Limb (tissue), 2 donors: ENCODE data around the gene UQCRH.
"Not testable (repeated sequence)": the region's sequence is repeated elsewhere in the genome, so short reads cannot be mapped to it uniquely, and the experiment has no call there.

Source experiments
- DNase-seq, 2 donors: peaks; one replicate each; pipeline ENCODE4 v3.0.0-alpha.2; 2016; ENCODE audit errors: extremely low spot score in 2 of 2

Gene UQCRH

GRCh38 chr1:46333300-46334029 is 30.0 kb downstream of the UQCRH start:
- DNase-seq = no peak

DNA sequence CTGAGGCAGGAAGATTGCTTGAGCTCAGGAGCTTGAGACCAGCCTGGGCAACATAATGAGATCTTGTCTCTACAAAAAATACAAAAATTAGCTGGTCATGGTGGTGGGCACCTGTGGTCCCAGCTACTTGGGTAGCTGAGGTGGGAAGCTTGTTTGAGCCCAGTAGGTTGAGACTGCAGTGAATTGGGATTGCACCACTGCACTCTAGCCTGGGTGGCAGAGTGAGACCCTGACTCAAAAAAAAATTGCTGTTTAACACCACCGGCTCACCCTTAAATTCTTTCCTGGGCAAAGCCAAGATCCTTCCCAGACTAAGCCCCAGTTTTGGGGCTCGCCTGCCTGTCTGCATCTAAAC is 30.5 kb downstream of the UQCRH start:
- DNase-seq = no peak

DNA sequence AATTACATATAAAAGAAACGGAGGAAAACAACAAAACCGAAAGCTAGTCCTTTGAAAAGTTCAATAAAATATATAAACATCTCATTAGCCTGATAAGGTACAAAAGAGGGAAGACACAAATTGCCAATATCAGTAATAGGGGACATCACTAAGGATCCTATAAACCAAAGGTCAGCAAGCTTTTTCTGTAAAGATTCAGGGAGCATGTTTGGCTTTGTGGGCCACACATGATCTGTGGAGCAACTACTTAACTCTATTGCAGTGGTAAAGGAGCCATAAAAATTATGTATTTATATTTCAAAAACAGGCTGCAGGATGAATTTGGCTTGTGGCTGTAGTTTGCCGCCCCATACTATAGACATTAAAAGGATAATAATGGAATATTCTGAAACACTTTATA is 31.6 kb downstream of the UQCRH start:
- no peak for DNase-seq

- not testable (repeated sequence) for DNase-seq
These were observed 33.9 kb downstream of the UQCRH start for GRCh38 chr1:46337409-46337808.

DNA sequence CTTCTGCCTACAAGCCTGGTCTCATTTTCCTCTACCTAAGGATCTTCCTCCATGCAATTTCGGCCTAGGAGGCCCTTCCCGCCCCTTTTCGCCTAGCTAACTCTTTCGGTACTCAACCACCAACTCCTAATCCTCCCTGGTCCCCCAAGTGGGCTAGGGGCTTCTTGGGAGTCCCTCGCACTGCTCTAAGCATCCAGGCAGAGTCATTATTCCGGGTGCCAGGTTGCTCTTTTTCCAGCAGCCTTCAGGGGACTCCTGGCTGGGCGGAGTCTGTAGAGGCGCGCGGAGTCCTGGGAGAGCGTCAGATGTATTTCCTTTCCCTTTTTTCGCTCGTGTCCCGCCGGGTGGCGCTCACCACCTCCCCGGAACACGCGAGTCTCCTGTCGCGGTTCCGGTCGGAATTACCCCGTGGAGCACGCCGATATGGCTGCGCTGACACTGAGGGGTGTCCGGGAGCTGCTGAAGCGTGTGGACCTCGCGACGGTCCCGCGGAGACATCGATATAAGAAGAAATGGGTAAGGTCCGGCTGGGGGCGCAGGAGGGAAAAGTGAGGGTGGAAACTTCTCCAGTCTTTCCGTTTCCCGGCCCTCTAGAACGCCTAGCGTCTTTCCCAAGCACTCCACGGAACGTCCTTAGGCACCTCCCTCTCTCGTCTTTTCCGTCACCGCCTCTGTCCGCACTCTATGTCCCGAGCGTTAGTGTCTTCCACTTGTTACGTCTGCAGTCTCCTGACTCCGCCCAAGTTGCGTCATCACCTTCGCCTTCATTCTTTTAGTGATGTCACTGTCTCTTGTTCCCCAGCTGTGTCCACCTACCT is 37.1 kb downstream of the UQCRH start, which contains the start of gene NSUN4:
TSS of gene NSUN4 (plus strand) at position 404 of the 818 bp plus-strand sequence. CDS start at position 424, 20 bp downstream.
- peak; percentile 94 for DNase-seq

- no peak for DNase-seq
These were observed 38.0 kb downstream of the UQCRH start for GRCh38 chr1:46341222-46342083.

DNA sequence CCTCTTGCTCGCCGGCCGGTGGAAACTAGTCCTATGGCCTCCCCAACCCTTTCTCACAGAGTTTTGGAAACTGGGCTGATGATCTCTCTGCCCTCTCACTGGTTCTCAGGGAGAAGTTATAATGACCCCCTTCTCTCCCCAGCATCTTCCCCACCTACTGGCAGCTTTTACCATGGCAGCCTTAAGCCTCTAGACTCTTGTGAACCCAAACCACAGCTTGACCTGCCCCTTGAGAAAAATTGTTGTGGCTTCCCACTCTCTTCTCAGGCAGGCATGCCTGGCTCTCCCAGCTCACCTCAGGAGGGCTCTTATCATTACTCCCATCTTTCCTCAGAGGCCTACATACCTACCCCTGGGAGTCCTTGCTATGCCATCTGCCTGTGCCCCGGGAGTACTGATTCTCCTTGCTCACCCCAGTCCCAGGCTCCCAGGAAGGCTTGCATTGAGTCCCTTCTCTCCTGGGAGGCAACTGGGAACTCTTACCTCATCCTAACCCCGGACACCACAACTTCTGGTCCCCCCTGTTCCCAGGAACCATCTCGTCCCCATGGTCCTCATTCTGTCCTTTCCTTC is 38.7 kb downstream of the UQCRH start:
- DNase-seq = no peak

DNA sequence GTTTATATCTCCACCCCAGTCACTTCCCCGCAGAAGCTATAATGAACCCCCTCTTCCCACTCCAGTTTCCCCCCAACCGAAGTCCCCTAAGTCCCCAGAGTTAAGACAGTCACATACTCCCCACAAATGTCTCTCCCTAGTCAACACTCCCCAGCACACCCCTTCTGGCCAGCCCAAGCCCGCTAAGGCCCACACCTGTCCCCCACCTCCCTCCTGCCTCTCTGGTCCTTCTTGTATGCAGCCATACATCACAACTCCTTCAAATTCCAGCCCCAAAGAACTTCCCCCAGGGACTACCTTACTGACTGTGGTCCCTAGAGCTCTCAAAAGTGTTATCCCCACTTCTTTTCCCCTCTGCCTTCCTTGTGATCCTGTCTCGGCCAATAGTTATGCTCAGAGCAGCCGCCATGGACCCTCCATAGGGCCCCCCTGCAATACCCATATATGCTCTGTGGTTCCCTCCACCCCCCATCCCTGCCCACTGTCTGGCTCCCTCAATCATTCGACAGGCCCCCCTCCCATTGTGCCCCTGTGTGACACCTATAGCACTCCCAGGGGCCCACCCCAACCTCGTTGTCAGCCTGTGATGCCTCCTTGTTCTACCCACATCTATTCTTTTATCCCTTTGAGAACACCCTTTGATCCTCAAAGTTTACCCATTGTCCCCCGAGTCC is 39.3 kb downstream of the UQCRH start:
- no peak for DNase-seq

GRCh38 chr1:46343351-46343695 is 39.8 kb downstream of the UQCRH start:
- no peak for DNase-seq

DNA sequence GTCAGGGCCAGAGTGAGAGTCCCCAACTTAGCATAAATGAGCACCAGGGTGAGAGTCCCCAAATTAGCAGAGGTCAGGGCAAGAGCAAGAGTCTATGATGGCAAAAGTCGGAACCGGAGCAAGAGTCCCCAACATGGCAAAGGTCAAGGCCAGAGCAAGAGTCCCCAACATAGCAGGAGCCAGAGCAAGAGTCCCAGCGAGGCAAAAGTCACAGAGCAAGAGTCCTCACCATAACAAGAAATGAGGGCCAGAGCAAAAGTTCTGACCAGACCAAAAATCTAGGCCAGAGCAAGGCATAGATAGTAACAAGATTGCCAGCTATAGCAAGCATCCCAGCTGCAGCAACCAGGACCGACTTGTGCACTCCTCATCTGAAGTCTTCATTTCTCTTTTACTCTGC is 40.2 kb downstream of the UQCRH start:
- DNase-seq = no peak

GRCh38 chr1:46344481-46344880 is 41.0 kb downstream of the UQCRH start:
- DNase-seq = no peak

DNA sequence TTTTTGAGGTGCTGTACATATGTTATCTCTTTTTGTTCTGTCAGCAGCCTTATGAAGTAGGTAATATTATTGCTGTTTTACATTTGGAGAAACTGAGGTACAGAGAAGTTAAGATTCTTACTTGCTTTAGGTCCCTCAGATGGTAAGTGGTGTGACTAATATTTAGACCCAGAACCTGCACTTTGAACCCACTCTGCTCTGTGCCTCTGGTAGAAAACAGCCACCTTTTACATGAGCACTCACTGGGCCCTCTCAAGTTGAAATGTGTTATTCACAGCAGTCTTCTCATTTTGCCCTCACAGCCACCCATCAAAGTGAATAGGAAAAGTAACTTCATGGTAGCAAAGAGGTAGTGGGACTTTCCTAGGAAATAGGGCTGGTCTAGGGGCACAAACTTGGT is 41.8 kb downstream of the UQCRH start:
- no peak for DNase-seq

DNA sequence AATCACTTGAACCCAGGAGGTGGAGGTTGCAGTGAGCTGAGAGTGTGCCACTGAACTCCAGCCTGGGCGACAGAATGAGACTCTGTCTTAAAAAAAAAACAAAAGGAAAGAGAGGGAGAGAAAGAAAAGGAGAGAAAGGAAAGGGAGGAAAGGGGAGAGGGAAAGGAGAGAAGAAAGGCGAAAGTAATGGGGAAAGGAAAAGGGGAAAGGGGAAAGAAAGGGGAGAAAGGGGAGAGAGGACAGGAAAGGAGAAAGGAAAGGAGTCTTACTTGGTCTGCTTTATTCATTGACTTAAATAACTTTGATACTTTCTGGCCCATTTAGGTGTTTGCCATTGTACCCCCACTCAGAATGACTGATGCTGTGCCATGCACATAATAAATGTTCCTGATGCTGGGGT is 48.9 kb downstream of the UQCRH start:
- no peak for DNase-seq

GRCh38 chr1:46355920-46356319 is 52.4 kb downstream of the UQCRH start:
- not testable (repeated sequence) for DNase-seq

- no peak for DNase-seq
These were observed 58.7 kb downstream of the UQCRH start for GRCh38 chr1:46362158-46362557.

DNA sequence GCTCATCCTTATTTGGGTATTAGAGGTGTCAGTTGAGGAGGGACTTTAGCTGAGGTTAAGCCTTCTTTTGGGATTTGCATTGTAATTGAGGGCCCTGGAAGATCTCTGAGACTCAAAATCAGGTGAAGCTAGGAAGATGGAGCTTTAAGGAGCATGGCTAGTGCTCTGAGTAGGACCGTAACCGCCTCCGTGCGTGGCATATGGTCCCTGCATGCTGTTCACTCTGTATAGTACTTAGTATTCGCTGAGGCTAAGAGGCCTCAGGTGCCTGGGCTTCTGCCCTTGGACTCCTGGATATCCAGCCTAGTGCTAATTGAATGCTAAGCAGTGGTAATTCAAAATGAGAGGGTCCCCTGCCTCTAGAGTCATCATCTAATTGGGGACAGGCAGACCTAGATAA is 59.6 kb downstream of the UQCRH start:
- DNase-seq = no peak

DNA sequence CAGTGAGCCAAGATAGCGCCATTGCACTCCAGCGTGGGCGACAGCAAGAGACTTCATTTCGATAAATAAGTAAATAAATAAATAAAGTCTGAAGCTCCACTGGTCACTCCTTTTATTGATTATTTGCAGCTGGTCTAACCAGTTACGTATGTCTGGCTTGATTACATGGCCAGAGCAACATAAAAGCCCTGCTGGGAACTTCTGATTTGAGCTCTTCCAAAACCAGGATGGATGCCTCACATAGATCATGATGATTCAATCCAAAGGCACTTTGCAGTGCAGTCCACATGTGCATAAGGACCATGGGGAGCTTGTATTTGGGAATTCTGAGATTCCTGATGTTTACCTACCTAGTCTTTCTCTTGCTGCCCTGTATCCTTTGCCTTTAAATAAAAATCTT is 61.1 kb downstream of the UQCRH start:
- DNase-seq = no peak

GRCh38 chr1:46365796-46366195 is 62.3 kb downstream of the UQCRH start:
- not testable (repeated sequence) for DNase-seq
